ENCODE data around the gene OTUB2.

Gene OTUB2

GRCh38 chr14:94024549-94024948 is 1.6 kb upstream of the OTUB2 start:
- H3K27ac Mint-ChIP-seq: no peak overlapping the region
- H3K9me3 Mint-ChIP-seq: no peaks in the 10 kb centered on the region
- no peaks in the 10 kb centered on the region for H3K36me3 Mint-ChIP-seq (ENCODE audit: low read depth)
- H3K27me3 Mint-ChIP-seq: peaks cover 14% of the 10 kb centered on the region
- no peak overlapping the region for H3K4me3 Mint-ChIP-seq
- peaks cover 44% of the 10 kb centered on the region for H3K4me1 Mint-ChIP-seq (ENCODE audit: low read depth)

- H3K9me3 Mint-ChIP-seq: no peaks in the 10 kb centered on the region
- H3K27me3 Mint-ChIP-seq: peaks cover 14% of the 10 kb centered on the region
- H3K4me3 Mint-ChIP-seq: peak overlapping the region; percentile 51
- H3K36me3 Mint-ChIP-seq (ENCODE audit: low read depth): no peaks in the 10 kb centered on the region
- H3K4me1 Mint-ChIP-seq (ENCODE audit: low read depth): peaks cover 40% of the 10 kb centered on the region
- H3K27ac Mint-ChIP-seq: no peak overlapping the region
These were observed 420 bp upstream of the OTUB2 start for GRCh38 chr14:94025720-94026119.

DNA sequence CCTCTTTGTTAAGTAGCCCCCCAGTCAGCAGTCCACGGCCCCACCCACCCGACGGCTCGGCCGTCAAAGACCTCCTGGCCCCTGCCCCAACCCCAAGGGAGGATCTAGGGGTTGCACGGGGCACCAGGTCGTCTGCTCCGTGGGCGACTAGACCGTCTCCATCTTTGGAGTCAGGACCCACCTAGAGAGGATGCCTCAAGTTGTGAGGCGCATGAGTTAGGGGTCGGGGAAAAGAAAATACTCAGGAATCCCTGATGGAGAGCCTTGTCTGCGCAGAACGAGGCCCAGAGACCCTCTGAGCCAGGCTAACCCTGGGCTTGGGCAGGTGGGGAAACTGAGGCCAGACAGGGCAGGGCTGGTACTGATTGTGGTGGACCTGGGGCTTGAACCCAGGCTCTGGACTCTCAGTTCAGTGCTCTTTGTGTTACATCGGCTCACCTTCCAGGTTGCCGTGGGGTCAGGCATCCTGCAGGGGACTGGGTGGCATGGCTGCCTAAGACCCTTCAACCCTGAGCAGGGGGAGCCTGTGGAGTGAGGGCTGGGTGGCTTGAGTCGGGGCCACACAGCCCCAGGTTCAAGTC is 839 bp downstream of the OTUB2 start:
- peak overlapping the region; percentile 30 for H3K4me3 Mint-ChIP-seq
- no peaks in the 10 kb centered on the region for H3K36me3 Mint-ChIP-seq (ENCODE audit: low read depth)
- H3K9me3 Mint-ChIP-seq: no peaks in the 10 kb centered on the region
- H3K27me3 Mint-ChIP-seq: peaks cover 14% of the 10 kb centered on the region
- H3K4me1 Mint-ChIP-seq (ENCODE audit: low read depth): peaks cover 28% of the 10 kb centered on the region
- no peak overlapping the region for H3K27ac Mint-ChIP-seq

DNA sequence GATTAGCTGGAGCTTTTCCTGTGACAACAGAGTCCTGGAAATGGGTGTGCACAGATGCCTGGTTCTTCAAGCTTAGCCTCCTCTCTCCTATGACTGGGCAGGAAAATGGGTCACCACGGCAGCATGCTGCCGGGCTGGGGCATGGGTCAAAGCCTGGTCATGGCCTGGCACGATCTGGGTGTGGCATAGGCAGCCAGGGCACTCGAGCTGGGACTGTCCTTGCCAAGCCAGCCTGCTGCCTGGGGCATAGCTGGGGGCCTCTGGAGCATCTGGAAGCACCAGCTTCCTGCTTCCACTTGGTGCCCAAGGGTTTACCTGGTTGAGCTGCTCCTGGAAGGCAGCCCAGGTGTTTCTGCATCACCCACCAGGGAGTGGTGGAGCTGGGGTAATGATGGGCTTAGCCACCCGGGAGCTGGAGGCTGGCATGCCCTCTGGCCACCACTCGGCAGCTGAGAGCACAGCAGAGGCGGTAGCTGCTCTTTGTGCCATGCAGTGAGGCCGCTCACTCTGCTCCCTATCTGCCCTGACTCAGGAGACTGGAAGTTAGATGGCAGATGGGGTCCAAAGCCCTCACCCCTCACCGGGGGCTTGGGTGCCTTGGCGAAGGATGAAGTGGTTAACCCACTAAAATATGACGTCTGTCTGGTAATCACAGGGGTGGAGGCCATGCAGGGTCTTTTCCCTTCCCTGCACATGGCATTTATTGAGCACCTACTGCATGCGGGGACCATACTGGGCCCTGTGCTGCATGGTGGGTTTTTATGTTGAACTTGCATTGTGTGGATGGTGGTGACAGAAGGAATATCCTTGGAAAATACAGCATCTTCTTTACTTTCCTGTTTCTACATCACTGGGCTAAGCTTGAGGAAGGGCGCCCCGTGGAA is 1.7 kb downstream of the OTUB2 start:
- Mint-ChIP-seq H3K27ac (no peak overlapping the region), H3K27me3 (peaks cover 8% of the 10 kb centered on the region), H3K4me3 (peak overlapping the region; percentile 30), H3K4me1 (ENCODE audit: low read depth) (peaks cover 19% of the 10 kb centered on the region), H3K36me3 (ENCODE audit: low read depth) (no peaks in the 10 kb centered on the region), H3K9me3 (no peaks in the 10 kb centered on the region)

DNA sequence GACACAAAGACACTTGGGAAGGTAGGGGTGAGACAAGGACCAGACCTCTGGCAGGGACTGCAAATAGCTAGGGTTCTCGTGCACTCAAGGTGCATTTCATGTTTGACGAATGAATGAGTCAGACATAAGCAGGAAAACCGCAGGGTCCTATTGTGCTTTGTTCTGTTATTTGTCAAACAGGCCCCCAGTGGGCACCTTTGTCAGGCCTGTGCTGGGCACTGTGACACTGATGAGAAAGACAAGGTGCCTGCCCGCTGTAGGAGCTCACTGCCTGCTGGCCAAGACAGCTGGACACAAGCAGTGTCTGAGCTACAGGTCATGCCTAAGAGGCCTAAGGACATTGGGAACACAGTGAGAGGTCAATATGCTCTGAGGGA is 2.3 kb downstream of the OTUB2 start:
- Mint-ChIP-seq H3K27ac (peak overlapping the region; percentile 23), H3K36me3 (ENCODE audit: low read depth) (no peaks in the 10 kb centered on the region), H3K4me1 (ENCODE audit: low read depth) (peaks cover 15% of the 10 kb centered on the region), H3K4me3 (peak overlapping the region; percentile 20), H3K9me3 (no peaks in the 10 kb centered on the region), H3K27me3 (peaks cover 4% of the 10 kb centered on the region)

DNA sequence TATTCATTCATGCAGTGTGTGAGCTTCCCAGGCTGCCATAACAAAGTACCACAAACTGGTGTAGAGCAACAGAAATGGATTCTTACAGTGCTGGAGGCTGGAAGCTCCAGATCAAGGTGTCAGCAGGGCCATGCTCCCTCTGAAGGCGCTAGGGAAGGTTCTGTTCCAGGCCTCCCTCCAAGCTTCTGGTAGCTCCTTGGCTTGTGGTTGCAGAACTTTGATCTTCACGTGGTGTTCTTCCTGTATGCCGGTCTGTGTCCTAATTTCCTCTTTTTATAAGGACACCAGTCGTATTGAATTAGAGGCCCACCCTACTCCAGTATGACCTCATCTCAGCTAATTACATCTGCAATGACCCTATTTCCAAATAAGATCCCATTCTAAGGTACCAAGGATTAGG is 3.1 kb downstream of the OTUB2 start:
- H3K36me3 Mint-ChIP-seq (ENCODE audit: low read depth): no peaks in the 10 kb centered on the region
- no peaks in the 10 kb centered on the region for H3K27me3 Mint-ChIP-seq
- no peak overlapping the region for H3K27ac Mint-ChIP-seq
- peaks cover 15% of the 10 kb centered on the region for H3K4me1 Mint-ChIP-seq (ENCODE audit: low read depth)
- H3K4me3 Mint-ChIP-seq: no peak overlapping the region
- H3K9me3 Mint-ChIP-seq: no peaks in the 10 kb centered on the region

GRCh38 chr14:94029671-94030203 is 3.6 kb downstream of the OTUB2 start:
- Mint-ChIP-seq H3K27ac (no peak overlapping the region), H3K4me3 (no peak overlapping the region), H3K36me3 (ENCODE audit: low read depth) (no peaks in the 10 kb centered on the region), H3K4me1 (ENCODE audit: low read depth) (peaks cover 15% of the 10 kb centered on the region), H3K27me3 (no peaks in the 10 kb centered on the region), H3K9me3 (no peaks in the 10 kb centered on the region)

DNA sequence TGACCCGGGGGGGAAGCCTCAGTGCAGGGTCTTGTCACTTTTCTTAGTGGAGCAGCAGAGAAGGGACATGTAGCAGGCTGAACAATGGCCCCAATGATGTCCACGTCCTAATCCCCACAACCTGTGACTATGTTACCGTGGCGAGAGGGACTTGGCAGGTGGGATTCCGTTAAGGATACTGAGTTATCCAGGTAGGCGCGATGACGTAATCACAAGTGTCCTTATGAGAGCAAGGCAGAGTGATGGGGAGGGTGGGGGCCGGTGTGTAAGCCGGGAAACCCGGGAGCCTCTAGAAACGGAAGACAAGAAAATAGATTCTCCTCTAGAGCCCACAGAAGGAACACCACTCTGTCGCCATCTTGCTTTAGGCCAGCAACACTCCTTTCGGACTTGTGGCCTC is 4.4 kb downstream of the OTUB2 start:
- H3K9me3 Mint-ChIP-seq: no peaks in the 10 kb centered on the region
- H3K27ac Mint-ChIP-seq: no peak overlapping the region
- H3K4me3 Mint-ChIP-seq: no peak overlapping the region
- no peaks in the 10 kb centered on the region for H3K36me3 Mint-ChIP-seq (ENCODE audit: low read depth)
- peaks cover 15% of the 10 kb centered on the region for H3K4me1 Mint-ChIP-seq (ENCODE audit: low read depth)
- no peaks in the 10 kb centered on the region for H3K27me3 Mint-ChIP-seq

GRCh38 chr14:94031161-94031882 is 5.2 kb downstream of the OTUB2 start:
- peaks cover 11% of the 10 kb centered on the region for H3K4me1 Mint-ChIP-seq (ENCODE audit: low read depth)
- no peaks in the 10 kb centered on the region for H3K9me3 Mint-ChIP-seq
- no peak overlapping the region for H3K27ac Mint-ChIP-seq
- H3K36me3 Mint-ChIP-seq (ENCODE audit: low read depth): no peaks in the 10 kb centered on the region
- no peaks in the 10 kb centered on the region for H3K27me3 Mint-ChIP-seq
- H3K4me3 Mint-ChIP-seq: no peak overlapping the region

DNA sequence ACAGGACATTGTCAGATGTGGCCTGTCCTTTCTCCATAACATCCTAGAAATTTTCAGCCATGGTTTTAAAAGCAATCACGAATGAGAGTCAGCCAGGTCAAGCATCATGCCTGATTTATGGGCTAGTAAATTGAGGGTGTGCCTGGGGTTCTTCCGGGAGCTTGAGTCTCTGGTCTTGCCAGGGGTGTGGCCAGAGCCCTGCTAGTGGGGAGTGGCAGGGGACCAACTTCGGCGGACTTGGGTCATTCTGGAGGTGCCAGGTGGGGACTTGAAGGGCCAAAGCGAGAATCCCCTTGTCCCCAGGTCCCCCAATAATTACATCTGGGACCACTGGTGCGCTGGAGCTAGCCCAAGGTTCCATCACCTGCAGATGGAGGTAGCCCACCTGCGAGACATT is 5.7 kb downstream of the OTUB2 start:
- no peaks in the 10 kb centered on the region for H3K36me3 Mint-ChIP-seq (ENCODE audit: low read depth)
- no peak overlapping the region for H3K4me3 Mint-ChIP-seq
- no peaks in the 10 kb centered on the region for H3K9me3 Mint-ChIP-seq
- no peaks in the 10 kb centered on the region for H3K27me3 Mint-ChIP-seq
- H3K4me1 Mint-ChIP-seq (ENCODE audit: low read depth): peaks cover 11% of the 10 kb centered on the region
- H3K27ac Mint-ChIP-seq: no peak overlapping the region

DNA sequence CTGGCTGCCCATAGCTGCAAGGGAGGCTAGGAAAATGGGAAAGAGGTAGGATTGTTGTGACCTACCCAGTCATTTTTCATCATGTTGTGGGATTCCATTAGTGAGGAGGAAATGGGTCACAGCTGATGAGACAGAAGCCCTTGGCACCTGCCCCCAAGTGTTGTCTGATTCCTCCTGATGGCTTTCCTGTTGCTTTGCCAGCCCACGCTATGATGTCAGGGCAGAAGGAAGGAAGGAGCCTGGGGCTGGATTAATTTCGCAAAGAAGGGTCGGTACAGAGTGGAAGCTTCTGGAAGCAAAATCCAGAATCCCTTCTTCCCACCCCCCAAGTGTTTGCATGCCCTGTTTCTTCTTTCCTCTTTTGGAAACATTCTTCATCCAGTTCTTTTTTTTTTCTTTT is 8.7 kb downstream of the OTUB2 start:
- Mint-ChIP-seq H3K36me3 (ENCODE audit: low read depth) (no peaks in the 10 kb centered on the region), H3K4me1 (ENCODE audit: low read depth) (no peaks in the 10 kb centered on the region), H3K27me3 (no peaks in the 10 kb centered on the region), H3K27ac (no peak overlapping the region), H3K4me3 (no peak overlapping the region), H3K9me3 (no peaks in the 10 kb centered on the region)

- Mint-ChIP-seq H3K9me3 (no peaks in the 10 kb centered on the region), H3K27me3 (no peaks in the 10 kb centered on the region), H3K4me3 (no peak overlapping the region), H3K4me1 (ENCODE audit: low read depth) (no peaks in the 10 kb centered on the region), H3K36me3 (ENCODE audit: low read depth) (no peaks in the 10 kb centered on the region), H3K27ac (no peak overlapping the region)
These were observed 10.4 kb downstream of the OTUB2 start for GRCh38 chr14:94036313-94037167.

DNA sequence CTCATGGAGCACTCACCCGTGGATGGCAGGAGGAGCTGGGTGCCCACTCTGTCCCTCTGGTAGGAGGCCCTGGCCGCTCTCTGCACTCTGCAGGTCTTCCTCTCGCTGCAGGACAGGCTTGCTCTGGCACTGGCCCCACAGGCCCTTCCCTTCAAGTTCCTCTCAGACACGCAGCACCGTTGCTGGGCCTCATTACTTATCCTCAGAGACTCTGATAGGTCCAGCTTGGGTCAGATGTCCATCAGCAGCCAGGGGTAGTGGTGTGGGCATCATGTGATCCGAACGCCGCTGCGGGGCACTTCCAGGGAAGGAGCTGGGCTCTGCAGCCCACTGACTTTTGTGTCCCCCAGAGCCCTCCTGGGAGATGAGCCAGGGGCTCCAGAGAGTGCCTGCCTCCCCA is 11.8 kb downstream of the OTUB2 start:
- no peak overlapping the region for H3K4me3 Mint-ChIP-seq
- no peak overlapping the region for H3K27ac Mint-ChIP-seq
- H3K36me3 Mint-ChIP-seq (ENCODE audit: low read depth): no peaks in the 10 kb centered on the region
- H3K4me1 Mint-ChIP-seq (ENCODE audit: low read depth): no peaks in the 10 kb centered on the region
- no peaks in the 10 kb centered on the region for H3K9me3 Mint-ChIP-seq
- H3K27me3 Mint-ChIP-seq: no peaks in the 10 kb centered on the region

DNA sequence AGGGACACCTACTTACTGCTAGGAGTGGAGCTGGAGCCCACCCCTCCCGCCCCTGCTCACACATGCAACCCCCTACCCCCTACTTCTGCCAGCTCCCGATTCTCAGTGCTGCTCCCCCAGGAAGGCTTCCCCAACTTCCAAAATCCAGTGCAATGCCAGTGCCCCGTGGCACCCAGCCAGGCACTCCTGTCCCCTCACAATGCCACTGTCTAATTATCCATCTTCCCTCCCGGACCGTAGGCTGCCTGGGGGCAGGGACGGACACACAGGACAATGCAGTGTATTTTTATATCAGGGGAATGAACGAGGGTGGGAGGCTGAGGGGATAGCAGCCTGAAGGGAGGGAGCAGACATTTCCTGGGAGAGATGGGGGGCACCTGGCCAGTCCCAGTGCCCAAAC is 12.4 kb downstream of the OTUB2 start:
- Mint-ChIP-seq H3K9me3 (no peaks in the 10 kb centered on the region), H3K36me3 (ENCODE audit: low read depth) (peaks cover 2% of the 10 kb centered on the region), H3K27me3 (no peaks in the 10 kb centered on the region), H3K4me1 (ENCODE audit: low read depth) (no peaks in the 10 kb centered on the region), H3K27ac (no peak overlapping the region), H3K4me3 (no peak overlapping the region)
